Hematopoietic multipotent progenitor cell (in vitro differentiated cells): ENCODE data around the gene UTP11. TPM values are rescaled to one million over a fixed set of nuclear protein-coding genes. Genes with fewer than 3 reads are reported as not detected.

Source experiments
- DNase-seq, 3 donors: peaks; one replicate each; pipeline ENCODE4 v3.0.0-alpha.2; 2011 to 2015; ENCODE audit warnings: low read depth in 2 of 3, low spot score in 2 of 3
- total RNA-seq: library from RNA; depleted of rRNA; stranded (reverse); fragments of >200 nt; gene quantifications from one replicate; pipeline ENCODE4 v1.2.3, GENCODE V29; 2012

Gene UTP11
- total RNA-seq, 1 donor: 11.3 TPM

- DNase-seq: peak in 1 of 3 donors; percentile 48
Observed at GRCh38 chr1:38045401-38046332, 33.1 kb downstream of the UTP11 start.

- no peak for DNase-seq
Observed at GRCh38 chr1:38046333-38046883, 33.9 kb downstream of the UTP11 start, which contains the start of gene POU3F1. Gene POU3F1 (minus strand): TSS chr1:38046793. CDS start chr1:38046743, 50 bp downstream.

DNA sequence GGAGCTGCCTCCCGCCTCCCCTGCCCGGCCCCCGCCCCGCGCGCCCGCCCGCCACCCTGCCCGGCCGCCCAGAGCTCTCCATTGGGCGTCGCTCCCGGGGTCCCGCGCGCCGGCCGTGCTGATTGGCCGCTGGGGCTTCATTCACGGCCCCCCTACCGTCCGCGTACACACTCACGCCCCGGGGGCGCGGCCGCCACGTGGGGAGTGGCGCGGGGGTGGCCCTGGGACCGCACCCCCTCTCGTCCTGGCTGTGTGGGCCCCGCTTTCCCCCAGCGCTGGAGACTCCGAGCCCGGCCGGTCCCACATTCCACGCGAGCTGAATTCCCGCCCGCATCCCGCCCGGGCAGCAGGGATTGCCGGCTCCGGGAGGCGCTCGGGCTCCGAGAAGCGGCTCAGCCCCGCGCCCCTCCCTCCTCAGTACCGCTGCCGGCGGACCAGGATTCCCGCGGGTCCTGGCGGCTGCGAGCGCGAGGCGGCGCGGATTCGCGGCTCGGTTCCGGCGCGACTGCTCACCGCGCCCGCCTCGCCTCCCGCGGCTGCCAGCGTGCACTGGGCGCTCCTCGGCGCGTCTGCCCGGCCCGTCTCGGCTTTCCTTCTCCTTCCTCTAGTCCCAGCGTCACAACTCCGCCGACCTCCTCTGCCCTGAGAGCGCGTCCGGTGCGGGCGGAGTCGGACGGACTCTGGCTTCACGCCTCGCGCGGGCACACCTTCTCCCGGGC, 34.5 kb downstream of the UTP11 start:
- DNase-seq: peak in 2 of 3 donors; percentile 63 to 70

DNA sequence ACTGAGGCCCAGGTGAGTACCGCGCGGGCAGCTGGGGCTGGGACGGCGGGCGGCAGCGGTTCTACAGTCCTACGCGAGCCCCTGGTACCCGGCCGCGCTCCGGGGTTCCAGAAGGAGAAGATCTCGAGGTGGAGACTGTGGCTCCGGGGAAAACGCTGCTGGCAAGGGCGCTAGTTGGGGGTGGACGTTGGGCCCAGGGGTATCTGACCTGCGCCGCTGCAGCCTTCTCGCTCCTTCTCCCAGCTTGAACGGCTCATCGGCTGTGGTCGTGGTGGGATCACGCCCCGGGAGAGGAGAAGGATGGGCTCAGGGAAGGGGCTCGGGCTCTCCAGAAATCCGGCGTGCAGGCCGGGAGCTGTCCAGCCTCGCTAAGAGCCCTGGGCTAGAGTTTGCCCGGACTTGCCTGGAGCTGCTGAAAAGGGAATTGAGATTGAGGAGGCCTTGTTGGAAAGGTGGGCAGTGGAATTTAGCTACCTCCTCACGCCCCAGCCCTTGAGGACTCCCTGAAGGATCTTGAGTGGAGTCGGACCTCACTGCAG, 35.1 kb downstream of the UTP11 start:
- DNase-seq: no peak

GRCh38 chr1:38050397-38051078, 38.0 kb downstream of the UTP11 start:
- no peak for DNase-seq

- no peak for DNase-seq
Observed at GRCh38 chr1:38051079-38051543, 38.6 kb downstream of the UTP11 start.

DNA sequence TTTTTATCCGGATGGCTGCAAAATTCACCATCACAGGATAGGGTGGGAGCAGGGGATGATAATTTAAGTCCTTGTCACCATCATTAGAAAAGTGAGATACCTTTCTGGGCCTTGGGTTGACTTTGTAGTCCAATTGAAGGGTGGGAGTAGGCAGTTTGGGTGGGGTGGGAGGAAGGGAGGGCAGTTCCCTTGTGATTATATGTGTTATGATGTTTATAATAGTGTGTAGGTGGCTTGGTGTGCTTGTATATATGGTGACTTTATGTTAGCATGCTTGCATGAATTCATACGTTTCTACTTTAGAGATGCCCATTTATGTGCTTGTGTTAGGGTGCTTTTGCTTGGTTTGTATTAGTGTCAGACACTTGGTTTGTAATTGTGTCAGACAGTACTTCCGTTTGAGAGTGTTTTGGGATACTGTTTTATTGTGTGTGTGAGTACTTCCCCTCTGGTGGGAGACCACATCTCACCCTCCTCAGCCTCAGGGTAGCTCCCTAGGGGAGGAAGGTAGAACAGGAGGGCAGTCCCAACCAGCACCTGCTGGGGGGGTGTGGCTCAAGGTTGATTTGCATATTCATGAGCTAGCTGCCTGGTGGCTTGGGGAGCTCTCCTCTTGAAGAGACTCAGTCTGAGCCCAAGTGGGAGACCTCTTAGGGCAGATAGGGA, 40.3 kb downstream of the UTP11 start:
- peak in 1 of 3 donors; percentile 18 for DNase-seq

- DNase-seq: no peak
Observed at GRCh38 chr1:38053416-38054091, 41.0 kb downstream of the UTP11 start.

GRCh38 chr1:38055398-38055797, 42.9 kb downstream of the UTP11 start:
- DNase-seq: no peak

DNA sequence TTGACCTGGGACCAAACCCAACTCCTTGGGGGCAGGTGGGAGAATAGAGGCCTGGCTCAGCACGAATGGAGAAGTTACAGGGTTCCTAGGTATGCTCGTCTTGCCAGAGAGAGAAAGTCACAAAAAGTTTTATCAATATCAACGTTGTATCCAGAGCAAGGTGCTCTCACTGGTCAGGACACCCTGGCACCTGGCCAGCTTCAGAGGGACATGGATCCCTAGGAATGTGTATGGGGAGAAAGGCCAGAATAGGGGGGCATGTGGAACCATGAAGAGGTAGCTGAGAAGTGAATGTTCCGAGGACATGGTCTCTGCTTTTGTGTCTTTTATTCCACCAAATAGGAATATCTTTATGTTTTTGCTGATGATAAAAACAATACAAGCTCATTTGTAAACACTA, 43.4 kb downstream of the UTP11 start:
- DNase-seq: no peak

DNA sequence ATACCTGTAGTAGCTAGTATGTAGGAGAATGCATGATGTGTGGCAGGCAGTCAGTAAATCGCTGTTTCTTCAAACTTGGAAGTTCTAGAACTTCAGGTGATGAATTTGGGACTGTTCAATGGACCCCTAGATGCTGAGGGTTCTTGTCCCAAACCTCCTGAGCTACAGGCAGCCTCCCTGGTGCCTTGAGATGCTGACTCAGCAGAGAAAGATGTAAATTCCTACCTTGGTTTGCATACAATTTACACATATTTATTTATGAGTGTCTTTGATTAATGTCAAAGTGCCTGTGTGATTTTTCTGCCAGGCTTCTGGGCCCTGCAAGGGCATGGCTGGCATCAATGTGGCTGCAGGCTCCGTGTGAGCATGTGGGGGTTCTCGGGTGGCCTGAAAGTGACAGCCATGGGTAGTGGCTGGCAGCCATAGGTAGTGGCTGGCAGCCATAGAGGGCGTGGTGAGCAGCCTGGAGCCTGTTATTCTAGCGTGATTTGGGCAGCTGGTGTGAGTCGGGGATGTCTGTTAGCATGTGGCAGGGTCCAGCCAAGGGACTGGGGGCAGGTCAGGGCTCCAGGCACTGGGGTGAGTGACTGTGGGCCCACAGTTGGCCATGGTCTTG, 47.2 kb downstream of the UTP11 start:
- DNase-seq: no peak

DNA sequence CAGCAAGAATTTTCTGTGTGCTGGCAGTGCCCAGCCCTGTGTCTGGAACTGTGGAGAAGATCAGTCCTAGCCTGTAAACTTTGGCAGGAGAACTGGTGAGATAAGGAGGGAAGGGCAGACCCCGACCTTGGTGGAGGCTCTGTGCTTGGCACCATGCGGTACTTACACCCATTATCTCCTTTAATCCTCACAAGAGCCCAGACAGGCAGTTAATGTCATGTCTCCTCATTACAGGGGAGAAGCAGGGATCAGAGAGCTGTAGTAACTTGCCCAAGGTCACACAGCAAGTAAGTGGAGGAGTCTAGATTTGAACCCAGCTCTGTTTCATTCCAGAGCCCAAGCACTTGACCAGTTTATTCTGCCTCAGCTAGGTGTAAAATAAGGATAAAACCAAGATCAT, 48.0 kb downstream of the UTP11 start:
- DNase-seq: no peak

GRCh38 chr1:38061290-38061689, 48.8 kb downstream of the UTP11 start:
- no peak for DNase-seq

- DNase-seq: no peak
Observed at GRCh38 chr1:38061883-38062328, 49.4 kb downstream of the UTP11 start.

DNA sequence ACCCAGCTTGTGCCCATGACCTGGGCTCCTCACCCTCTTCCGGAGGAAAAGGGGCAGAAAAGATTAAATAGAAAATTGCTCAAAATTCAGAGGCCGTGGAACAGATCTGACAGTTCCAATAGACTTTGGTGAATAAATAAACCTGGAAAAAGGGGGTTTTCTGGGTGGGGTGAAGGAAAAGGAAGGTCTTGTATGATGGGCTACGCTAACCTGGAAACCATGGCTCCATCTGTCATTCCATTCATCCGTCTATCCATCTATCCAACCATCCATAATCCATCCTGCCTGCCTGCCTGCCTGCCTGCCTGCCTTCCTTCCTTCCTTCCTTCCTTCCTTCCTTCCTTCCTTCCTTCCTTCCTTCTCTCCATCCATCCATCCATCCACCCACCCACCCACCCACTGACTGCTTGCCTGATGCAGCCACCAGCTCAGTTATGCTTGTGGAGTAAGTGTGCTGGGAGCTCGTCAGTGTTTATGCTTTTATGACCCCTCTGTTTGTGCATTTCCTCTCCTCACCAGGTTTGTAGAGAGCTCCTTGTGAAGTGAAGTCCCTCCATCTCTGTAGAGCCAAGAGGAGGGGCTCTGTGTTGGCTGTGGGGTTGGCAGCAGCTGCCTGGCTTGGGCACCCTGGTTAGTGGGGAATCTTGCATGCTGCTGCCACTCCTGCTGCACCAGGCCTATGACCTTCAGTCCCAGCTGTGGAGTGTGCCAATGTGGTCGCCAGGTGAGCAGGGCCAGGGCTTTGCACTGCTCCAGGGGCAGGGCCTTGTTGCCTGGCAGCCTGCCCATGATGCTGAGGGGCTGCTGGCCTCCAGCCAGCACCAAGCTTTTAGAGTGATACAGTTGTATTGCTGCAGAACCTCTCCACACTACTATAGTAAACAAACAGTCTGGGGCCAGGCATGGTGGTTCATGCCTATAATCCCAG, 50.1 kb downstream of the UTP11 start:
- DNase-seq: no peak

- DNase-seq: no peak
Observed at GRCh38 chr1:38063616-38064015, 51.1 kb downstream of the UTP11 start.

DNA sequence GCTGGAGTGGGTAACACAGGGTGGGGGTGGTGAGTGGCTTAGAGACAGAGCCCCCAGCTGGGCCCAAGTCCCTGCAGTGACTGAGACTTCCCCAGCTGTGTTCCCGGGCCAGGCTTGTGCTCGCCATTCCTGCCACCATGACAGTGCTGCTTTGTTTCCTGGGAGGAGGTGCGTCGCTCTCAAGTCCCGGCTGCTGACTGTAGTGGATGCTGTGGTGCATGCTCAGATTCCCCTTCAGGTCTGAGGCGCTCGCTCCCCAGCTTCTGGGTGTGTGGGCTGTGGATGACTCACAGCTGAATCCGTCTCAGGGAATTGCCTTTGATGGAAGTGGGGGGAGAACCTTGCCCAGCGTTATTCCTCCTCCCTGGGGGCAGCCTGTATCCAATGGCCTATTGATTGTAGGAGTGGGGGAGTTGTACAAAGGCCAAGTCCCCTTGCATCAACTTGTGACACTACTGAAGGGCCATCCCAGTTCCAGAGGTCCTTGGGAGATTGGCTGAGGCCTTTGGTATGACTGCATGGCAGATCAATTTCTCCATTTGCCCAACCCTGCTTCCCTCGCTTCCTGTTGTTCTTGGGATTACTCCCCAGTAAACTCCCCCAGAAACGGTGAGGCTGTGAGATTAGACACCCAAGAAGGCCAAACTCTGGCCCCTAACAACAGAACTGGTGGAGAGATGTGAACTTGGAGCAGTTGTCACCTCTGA, 51.8 kb downstream of the UTP11 start:
- no peak for DNase-seq
